GM18873 (cell line): Measurements from ENCODE around the gene PSMC3.

Experiments used
- ATAC-seq: cut with Tn5 transposase; IDR thresholded peaks from one replicate; pipeline ENCODE4 v1.9.1; 2021; ENCODE audit warnings: mild to moderate bottlenecking, moderate library complexity, moderate number of reproducible peaks; ENCODE audit not compliant: unreplicated experiment, low FRiP score

Gene PSMC3

DNA sequence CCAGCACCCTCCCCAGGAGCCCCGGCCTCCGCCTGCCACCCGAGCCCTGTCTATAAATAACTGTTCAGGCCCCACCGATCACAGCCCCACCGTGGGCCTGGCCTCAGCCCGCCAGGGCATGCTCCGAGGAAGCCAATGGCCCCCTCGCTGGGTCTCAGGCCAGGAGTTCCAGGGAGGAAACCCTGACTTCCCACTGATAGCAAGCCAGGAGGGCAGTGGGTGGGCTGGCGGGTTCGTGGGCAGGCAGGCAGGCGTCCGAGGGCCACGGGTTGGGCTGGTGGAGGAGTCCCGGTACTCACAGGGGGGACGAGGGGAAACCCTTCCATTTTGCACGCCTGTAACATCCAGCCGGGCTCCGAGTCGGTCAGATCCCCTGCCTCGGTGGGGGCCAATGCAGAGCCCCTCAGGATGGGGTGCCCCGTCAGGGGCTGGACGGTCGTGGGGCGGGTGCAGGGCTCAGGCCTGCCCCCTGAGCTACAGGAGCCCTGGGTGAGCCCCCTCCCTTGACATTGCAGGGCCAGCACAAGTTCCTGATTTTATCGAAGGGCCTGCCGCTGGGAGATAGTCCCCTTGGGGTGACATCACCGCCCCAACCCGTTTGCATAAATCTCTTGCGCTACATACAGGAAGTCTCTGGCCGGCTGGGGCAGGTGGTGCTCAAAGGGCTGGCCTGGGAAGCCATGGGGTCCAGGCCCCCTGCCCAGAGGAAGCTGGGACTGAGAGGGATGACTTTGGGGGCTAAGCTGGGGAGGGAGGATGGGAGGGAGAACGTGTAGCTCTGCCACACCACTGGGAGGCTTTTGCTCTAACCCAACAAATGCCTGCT, 48.0 kb downstream of the PSMC3 start, which contains the start of gene SPI1:
Gene SPI1 (minus strand): TSS at position 538 of the 826 bp plus-strand sequence. CDS start 194 bp downstream, at position 344.
- peak; percentile 81 for ATAC-seq

GRCh38 chr11:47377571-47378009, 48.6 kb downstream of the PSMC3 start:
- no peak for ATAC-seq

- no peak for ATAC-seq
Measured at GRCh38 chr11:47376525-47377371, 49.5 kb downstream of the PSMC3 start.

GRCh38 chr11:47376107-47376524, 50.1 kb downstream of the PSMC3 start:
- ATAC-seq = no peak

DNA sequence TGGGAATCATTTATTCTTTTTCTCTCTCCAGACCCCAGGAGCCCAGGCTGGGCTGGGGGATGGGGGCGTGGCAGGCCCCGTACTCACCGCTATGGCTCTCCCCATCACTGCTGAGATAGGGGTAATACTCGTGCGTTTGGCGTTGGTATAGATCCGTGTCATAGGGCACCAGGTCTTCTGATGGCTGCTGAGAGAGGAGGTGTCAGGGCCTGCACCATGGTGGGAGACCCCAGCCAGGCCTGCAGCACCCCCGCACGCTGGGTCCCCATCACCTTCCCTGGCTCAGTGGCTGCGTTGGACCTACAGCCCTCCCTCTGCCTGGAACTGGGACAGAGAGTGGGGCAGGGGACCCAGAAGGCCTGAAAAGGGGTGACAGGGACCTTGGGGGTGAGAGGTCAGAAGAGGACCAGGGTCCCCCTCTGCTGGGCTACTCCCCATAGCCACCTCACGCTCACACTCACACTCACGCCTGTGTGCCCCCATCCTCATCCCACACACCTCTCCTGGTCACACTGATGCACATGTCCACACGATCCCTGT, 50.6 kb downstream of the PSMC3 start:
- no peak for ATAC-seq

GRCh38 chr11:47375020-47375419, 51.2 kb downstream of the PSMC3 start:
- ATAC-seq = no peak

GRCh38 chr11:47374720-47375019, 51.6 kb downstream of the PSMC3 start:
- ATAC-seq = no peak

DNA sequence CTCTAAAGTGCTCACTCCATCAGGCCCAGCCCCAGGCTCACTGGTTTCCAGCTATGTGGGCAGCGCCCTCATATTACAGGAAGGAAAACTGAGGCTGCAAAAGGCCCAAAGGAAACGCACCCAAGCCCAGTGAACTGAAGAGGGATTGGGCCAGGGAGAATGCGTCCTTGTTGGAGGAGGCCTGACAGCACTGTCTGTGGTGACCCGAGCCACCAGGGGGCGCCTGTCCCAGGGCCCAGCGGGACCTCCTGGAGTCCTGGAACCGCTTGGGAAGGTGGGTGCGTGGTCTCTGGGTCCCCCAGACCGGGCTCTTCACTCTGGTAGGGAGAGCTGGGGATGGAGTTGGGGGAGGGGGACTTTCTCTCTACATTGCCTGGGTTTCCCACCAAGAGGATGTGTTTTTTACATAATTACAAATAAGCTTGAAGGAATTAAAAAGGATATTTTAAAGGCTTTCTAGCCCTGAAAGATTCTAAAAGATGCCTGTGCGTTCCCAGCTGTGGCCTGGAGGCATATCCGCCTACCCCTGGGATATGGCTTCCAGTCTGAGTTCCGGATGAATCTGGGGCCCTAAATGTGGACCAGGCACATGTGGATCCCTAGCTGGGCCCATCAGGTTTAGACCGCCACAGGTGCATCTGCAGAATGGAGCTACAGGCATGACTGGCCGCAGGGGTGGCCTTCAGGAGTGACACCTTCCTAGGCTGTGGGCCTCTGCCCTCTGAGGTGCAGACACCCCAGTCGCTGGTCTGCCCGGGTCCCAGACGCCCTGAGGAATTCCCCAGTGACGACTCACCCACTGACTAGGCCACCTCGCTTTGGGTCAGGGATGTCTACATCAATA, 52.1 kb downstream of the PSMC3 start:
- ATAC-seq = no peak

GRCh38 chr11:47372422-47372821, 53.8 kb downstream of the PSMC3 start:
- ATAC-seq = no peak

GRCh38 chr11:47369676-47370075, 56.6 kb downstream of the PSMC3 start:
- ATAC-seq = no peak
